Measurements from ENCODE around the gene YPEL2.

- TF ChIP-seq CTCF (conservative IDR thresholded peaks at IDR 0.05; ENCODE audit: low read length) (no peak), EZH2phosphoT487 (IDR thresholded peaks at IDR 0.05; ENCODE audit: borderline replicate concordance, low read depth, low read length) (no peak)
These were observed 102.1 kb downstream of the YPEL2 start for GRCh38 chr17:59433586-59433985.

All from OCI-LY7 (cell line).